Measurements from ENCODE around the gene CCDC24. TPM values are rescaled to one million over a fixed set of nuclear protein-coding genes. Genes with fewer than 3 reads are reported as not detected.

The CCDC24 gene
- total and polyA plus RNA-seq, 9 of the 15 experiments (the other 6 are each of a cell fraction or from before 2014, with no cell fraction given): 0.31 to 4.5 (median 1.5) TPM

GRCh38 chr1:44034976-44035716, 43.7 kb downstream of the CCDC24 start (continued):
- TF ChIP-seq HIVEP1 (CRISPR knock-in tag; IDR thresholded peaks at IDR 0.05) (0 out of 2 replicates have a peak, but pooled peaks have one; percentile 27), NR4A1 (CRISPR knock-in tag; IDR thresholded peaks at IDR 0.05) (0 out of 2 replicates have a peak, but pooled peaks have one; percentile 38), NR4A1 (tag; IDR thresholded peaks at IDR 0.05) (no peak), ATF6 (CRISPR knock-in tag; IDR thresholded peaks at IDR 0.05) (no peak), ZNF583 (CRISPR knock-in tag; IDR thresholded peaks at IDR 0.05) (0 out of 2 replicates have a peak, but pooled peaks have one; percentile 23), HDGF (IDR thresholded peaks at IDR 0.05) (peak; percentile 26; the same call in 1 of the 2 replicates), AFF4 (CRISPR knock-in tag; IDR thresholded peaks at IDR 0.05) (no peak)
- TF ChIP-seq, protein P1, sequence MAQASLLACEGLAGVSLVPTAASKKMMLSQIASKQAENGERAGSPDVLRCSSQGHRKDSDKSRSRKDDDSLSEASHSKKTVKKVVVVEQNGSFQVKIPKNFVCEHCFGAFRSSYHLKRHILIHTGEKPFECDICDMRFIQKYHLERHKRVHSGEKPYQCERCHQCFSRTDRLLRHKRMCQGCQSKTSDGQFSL (CRISPR knock-in tag; IDR thresholded peaks at IDR 0.05): no peak
- TF ChIP-seq, protein P1 (tag; IDR thresholded peaks at IDR 0.05): no peak
- TF ChIP-seq, protein P2, sequence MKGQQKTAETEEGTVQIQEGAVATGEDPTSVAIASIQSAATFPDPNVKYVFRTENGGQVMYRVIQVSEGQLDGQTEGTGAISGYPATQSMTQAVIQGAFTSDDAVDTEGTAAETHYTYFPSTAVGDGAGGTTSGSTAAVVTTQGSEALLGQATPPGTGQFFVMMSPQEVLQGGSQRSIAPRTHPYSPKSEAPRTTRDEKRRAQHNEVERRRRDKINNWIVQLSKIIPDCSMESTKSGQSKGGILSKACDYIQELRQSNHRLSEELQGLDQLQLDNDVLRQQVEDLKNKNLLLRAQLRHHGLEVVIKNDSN (CRISPR knock-in tag; IDR thresholded peaks at IDR 0.05): peak; percentile 40; the same call in 1 of the 2 replicates
